RPMI7951 (cell line): ENCODE measurements around the gene ATCAY. TPM values are rescaled to one million over a fixed set of nuclear protein-coding genes. Genes with fewer than 3 reads are reported as not detected.
"Not testable (repeated sequence)": the region's sequence is repeated elsewhere in the genome, so short reads cannot be mapped to it uniquely, and the experiment has no call there.

Source experiments
- DNase-seq: peaks from one replicate; pipeline ENCODE4 v3.0.0-alpha.2; 2012; ENCODE audit warnings: low read depth
- total RNA-seq: library from RNA; depleted of rRNA; stranded (reverse); fragments of >200 nt; shearing (Covaris generic); gene quantifications from 2 replicates; pipeline ENCODE4 v1.2.3, GENCODE V29; 2014

ATCAY gene
- total RNA-seq, 1 experiment from 2014 or later = not detected

DNA sequence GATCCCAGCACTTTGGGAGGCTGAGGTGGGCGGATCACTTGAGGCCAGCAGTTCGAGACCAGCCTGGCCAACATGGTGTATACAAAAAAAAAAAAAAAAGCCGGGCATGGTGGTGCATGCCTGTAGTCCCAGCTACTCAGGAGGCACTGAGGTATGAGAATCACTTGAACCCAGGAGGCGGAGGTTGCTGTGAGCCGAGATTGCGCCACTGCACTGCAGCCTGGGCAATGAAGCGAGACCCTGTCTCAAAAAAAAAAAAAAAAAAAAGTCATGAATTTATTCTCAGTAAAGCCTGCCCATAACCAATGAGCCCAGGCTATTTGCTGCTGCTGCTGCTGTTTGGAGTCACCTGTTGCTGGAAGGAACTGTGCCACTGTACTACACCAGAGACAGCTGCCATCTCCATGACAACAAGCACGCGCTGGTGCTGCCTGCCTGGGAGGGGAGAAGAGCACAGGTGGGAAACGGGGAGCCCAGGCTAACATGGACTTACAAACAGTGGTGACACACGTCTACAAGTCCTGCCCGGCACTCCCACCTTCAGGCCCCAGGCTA, 23.0 kb upstream of the ATCAY start:
- DNase-seq = no peak

DNA sequence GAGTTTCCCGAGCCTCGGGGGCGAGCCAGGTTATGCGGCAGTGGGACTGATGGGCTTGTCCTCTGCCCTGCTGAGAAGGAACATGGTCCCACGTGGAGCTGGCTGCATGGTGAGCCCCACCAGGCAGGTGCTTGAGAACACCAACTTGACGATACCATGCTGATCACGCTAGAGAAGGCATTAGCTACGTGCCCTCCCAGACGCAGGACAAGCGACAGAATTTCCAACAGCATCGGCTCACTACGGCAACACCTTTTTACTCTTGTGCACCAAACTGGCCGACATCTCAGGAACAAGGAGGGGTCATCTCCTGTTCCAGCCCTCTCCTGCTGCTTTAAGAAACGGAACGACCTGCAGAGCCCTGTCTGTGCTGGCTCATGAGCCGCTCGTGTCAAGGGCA, 20.0 kb upstream of the ATCAY start:
- DNase-seq = no peak

- DNase-seq = no peak
Observed at GRCh38 chr19:3862826-3863500, 17.5 kb upstream of the ATCAY start.

DNA sequence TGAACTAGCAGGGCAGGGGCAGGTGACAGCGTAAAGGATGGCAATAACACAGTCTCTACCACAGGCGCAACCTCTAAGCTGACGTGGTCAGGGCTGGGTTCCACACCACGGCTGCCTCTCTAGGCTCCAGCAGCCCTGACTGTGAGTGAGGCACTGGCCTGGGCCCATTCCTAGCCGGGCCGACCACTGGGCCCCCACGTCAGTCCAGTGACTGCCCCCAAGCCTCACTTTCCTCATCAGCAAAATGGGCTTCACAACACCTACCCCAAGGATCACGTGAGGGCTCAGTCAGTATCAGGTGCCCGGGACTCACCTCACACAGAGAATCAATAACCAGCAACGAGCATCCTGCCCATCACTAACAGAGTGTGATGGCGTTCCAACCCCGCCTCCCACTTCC, 16.8 kb upstream of the ATCAY start:
- no peak for DNase-seq

- no peak for DNase-seq
Observed at GRCh38 chr19:3866910-3867638, 13.4 kb upstream of the ATCAY start.

- DNase-seq = no peak
Observed at GRCh38 chr19:3867971-3868769, 12.3 kb upstream of the ATCAY start.

DNA sequence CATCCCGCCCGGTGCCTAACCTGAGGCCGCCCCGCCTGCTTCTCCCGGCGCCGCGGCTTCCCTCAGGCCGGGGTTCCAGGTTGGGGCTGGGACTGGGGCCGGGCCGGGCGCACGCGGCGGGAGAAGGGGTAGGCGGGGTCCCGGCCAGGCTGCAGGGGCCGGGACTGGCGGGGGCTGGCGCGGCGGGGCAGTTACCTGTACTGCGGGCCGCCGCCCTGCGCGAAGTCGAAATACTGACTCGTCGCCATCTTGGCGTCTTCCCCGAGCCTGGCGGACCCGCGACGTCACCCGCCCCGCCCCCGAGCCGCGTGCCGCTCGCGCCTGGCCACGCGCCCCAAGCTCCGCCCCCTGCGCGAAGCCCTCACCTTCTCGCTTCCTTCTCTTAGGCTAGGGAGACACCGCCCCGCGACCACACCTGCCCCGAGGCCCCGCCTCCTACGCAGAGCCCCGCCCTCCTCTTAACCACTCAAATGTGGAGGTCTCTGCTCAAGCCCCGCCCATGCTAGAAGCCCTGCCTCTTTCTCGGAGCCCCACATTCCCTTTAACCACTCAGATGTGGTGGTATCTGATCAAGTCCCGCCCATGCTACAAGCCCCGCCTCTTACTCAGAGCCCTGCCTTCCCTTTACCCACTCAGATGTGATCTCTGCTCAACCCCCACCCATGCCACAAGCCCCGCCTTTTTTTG, 11.6 kb upstream of the ATCAY start, which contains the start of gene ZFR2:
ZFR2 (minus strand) TSS at position 269 of the 687 bp plus-strand sequence; CDS start at position 248, 21 bp downstream.
- DNase-seq = no peak

GRCh38 chr19:3873151-3873550, 7.3 kb upstream of the ATCAY start:
- DNase-seq = peak; percentile 17

GRCh38 chr19:3874695-3875094, 5.8 kb upstream of the ATCAY start:
- not testable (repeated sequence) for DNase-seq

DNA sequence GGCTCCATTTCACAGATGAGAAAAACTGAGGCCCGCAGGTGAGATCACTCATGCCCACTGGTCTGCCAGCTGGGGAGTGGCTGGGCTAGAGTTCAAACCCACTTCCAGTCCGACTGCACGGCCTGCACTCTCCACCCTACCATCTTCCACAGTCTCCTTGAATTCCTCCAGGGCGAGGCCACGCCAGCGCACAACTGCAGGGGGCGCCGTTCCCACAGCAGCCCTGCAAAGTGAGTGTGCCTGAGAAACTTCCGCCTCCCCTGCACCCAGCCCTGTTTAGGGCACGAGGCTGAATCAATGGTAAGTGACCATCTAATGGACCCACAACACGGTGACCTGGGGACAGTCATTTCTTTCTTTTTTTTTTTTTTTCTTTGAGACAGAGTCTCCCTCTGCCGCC, 829 bp upstream of the ATCAY start:
- DNase-seq = no peak

- no peak for DNase-seq
Observed at GRCh38 chr19:3881272-3882040, 971 bp downstream of the ATCAY start.

- no peak for DNase-seq
Observed at GRCh38 chr19:3882041-3882384, 1.5 kb downstream of the ATCAY start.

DNA sequence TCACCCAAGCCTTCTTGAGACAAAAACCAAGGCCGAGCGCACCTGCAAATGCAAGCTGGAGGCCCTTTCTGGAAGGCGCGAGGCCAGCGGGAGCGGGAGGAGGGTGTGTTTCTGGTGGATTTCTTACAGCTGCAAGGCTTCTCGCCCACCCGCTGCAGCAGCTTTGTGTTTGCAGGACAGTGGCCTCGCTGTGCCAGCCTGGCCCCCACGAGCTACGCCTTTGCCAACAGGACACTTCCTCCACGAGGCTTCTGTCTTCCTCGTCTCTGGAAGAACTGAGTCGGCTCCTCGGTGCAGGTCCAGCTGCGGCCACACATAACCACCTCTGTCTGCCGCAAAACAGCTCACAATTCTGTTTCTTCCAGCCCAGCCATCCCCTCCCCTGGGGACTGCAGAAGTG, 10.1 kb downstream of the ATCAY start:
- no peak for DNase-seq

DNA sequence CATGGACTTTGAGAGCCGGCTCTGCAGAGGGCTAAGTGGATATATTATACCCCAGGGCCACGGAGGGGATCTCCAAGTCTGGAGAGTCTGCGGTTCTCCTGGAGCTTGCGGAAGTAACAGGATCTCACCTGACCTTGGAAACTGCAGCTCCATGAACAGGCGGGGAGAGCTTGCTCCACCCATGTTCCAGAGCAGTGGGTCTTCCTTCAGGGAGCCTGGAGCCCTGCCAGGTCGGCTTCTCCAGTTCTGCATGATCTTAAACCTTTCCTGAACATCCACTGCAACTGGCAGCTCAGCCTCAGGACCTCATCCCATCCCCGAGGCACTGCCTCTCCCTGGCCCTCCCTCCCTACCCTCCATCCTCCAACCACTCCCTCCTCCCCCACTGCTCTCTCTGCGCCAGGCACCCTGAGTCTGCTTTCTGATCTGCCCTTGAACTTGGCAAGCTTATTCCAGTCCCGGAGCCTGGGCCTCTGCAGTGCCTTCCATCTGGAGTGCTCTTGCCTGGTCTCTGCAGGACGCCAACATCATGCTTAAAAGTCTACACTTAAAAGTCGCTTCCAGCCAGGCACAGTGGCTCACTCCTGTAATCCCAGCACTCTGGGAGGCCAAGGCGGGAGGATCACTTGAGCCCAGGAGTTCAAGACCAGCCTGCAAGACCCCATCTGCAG, 13.2 kb downstream of the ATCAY start:
- no peak for DNase-seq

DNA sequence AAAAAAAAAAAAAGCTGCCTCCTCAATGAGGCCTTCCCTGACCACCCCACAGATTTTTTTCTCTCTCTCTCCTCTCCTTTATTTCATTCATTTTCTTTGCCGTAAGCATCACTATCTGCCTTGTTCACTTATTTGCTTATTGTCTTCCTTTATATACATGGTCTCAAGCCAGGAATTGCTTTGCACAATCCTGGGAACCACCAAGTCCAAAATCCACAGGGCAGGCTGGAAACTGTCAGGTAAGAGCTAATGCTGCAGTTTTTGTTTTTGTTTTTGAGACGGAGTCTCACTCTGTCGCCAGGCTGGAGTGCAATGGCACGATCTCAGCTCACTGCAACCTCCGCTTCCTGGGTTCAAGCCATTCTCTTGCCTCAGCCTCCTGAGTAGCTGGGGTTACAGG, 14.5 kb downstream of the ATCAY start:
- not testable (repeated sequence) for DNase-seq

- DNase-seq = no peak
Observed at GRCh38 chr19:3895788-3896187, 15.3 kb downstream of the ATCAY start.

DNA sequence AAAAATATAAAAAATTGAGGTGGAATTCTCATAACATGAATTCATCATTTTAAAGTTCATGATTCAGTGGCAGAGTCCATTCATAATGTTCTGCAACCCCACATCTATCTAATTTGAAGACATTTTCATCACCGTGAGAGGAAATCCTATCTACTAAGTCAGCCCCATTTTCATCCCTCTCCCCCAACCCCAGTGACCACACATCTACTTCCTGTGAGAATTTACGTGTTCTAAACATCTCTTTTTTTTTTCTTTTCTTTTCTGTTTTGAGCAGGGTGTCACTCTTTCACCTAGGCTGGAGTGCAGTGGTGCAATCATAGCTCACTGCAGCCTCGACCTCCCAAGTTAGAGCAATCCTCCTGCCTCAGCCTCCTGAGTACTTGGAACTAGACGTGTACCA, 17.5 kb downstream of the ATCAY start:
- no peak for DNase-seq

DNA sequence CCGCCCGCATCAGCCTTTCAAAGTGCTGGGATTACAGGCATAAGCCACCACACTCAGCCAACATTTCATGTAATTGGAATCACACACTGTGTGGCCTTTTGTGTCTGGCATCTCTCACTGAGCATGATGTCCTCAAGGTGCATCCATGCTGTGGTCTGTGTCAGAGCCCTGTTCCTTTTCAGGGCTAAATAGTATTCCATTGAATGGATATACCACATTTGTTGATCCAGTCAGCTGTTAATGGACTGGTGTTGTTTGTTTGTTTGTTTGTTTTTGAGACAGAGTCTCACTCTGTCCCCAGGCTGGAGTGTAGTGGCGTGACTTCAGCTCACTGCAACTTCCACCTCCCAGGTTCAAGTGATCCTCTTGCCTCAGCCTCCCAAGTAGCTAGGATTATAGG, 17.9 kb downstream of the ATCAY start:
- no peak for DNase-seq

DNA sequence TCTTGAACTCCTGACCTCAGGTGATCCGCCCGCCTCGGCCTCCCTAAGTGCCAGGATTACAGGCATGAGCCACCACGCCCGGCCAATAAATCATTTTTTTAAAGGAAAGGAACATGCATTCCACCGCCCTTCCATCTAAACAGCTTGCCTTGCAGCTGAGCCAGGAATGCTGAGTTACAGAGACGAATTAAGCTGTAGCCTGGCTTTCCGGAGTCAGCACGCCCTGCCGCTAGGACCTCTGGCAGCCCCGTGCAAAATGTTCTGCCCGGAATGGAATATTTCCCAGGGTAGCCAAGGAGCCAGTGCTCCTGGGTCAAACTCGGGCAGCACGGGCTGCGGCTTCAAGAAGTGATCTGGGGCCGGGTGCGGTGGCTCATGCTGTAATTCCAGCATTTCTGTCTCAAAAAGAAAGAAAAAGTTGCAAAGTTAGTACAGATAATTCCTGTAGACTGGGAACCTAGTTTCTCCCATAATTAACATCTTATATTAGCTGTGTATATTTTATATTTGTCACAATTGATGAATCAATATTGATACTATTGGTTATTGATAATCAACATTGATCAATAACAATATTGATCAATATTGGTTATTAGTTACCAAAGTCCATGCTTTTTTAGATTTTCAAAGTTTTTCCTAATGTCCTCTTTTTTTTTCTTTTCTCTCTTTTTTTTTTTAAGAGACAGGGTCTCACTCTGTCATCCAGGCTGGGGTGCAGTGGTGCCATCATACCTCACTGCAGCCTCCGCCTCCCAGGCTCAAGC, 19.2 kb downstream of the ATCAY start:
- no peak for DNase-seq
